ENCODE measurements around the gene SPTLC3.
A peak's percentile ranks its signal among the peaks of the same experiment; 100 is the strongest.

SPTLC3 gene

DNA sequence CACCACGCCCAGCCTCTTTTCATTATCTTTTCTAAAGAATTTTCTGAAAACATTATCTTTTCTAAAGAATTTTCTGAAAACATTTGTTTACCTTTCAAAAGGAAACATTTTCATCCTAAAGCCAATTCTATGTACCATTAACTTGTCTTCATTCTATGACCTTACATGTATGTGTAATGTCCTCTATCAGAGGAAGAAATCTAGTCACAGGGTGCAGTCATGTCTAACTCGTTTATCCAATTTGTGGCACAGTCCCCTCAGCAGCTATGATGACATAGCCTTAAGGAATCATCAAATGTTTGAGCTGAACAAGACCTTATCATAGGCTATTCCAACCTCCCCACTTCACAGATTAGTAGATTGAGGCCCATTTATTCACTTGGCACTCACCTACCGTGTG lies 21.5 kb upstream of the SPTLC3 start:
- no peak for DNase-seq

- DNase-seq, result no peak
Measured at GRCh38 chr20:12989586-12990115, 19.1 kb upstream of the SPTLC3 start.

DNA sequence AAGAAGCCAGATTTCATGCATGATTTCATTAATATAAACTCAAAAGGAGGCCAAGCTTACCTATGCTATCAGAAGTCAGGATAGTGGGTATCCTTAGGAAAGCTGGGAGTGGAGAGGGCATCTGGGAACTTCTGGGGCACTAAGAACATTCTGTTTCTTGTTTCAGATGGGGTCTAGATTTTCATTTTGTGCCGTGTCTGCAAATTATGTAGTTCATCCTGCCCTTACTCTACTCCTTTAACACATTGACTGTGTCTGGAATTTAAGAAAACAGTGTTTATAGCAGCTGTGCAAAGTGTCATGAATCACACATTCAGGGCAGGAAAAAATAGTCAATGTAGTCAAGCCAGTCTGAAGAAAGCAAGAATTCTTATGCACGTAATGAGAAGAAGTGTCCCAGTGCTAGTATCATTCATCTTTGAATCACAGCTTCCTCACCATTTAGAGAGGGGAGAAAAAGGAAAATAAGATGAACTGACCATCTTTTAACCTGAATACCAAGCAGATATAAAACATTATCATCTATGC lies 11.6 kb upstream of the SPTLC3 start:
- DNase-seq, result no peak

GRCh38 chr20:12998046-12998445 lies 10.7 kb upstream of the SPTLC3 start:
- no peak for DNase-seq

GRCh38 chr20:12999201-12999600 lies 9.6 kb upstream of the SPTLC3 start:
- DNase-seq, result no peak

- DNase-seq, result no peak
Measured at GRCh38 chr20:13002251-13002650, 6.5 kb upstream of the SPTLC3 start.

- no peak for DNase-seq
Measured at GRCh38 chr20:13006825-13007224, 1.9 kb upstream of the SPTLC3 start.

DNA sequence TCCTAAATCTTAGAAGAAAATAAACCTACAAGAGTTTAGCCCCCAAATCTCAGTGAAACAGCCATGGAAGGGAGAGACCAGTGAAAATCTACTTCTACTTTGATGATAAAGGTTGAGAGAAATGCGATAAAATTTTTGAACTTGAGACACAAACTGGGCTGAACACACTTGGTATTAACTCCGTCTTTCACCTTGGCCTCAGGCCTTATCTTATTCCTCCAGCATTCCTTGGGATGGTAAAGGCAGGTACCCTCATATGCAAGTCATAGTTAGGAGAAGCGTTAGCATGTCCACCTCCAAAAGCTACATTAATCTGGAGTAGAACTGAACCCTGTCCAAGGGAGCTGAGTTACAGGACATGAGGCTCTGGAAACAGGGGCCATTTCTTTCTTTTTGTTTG lies 1.2 kb upstream of the SPTLC3 start:
- DNase-seq, result no peak

GRCh38 chr20:13009682-13010406 lies 1.1 kb downstream of the SPTLC3 start:
- DNase-seq, result peak; percentile 46

DNA sequence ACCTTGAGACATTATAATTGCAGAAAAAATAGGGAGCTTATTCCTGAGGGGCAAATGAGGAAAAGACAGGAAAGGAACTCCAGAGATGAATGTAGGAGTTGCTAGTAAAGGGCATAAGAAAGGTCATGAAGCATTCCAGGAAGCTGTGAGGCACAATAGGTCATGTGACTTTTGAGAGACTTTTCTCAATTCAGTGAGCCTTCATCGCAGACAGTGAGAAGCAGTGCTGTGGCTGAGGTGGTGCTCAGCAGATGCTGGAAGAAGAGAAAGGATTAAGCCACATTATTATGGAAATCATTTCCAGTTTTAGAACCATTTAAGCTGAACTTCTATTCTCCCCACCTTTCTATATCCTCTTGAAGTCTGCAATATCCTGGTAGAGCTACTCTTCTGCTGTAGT lies 4.1 kb downstream of the SPTLC3 start:
- no peak for DNase-seq

GRCh38 chr20:13013411-13013810 lies 4.6 kb downstream of the SPTLC3 start:
- DNase-seq, result no peak

GRCh38 chr20:13017235-13017634 lies 8.5 kb downstream of the SPTLC3 start:
- no peak for DNase-seq

- no peak for DNase-seq
Measured at GRCh38 chr20:13017883-13018535, 9.2 kb downstream of the SPTLC3 start.

DNA sequence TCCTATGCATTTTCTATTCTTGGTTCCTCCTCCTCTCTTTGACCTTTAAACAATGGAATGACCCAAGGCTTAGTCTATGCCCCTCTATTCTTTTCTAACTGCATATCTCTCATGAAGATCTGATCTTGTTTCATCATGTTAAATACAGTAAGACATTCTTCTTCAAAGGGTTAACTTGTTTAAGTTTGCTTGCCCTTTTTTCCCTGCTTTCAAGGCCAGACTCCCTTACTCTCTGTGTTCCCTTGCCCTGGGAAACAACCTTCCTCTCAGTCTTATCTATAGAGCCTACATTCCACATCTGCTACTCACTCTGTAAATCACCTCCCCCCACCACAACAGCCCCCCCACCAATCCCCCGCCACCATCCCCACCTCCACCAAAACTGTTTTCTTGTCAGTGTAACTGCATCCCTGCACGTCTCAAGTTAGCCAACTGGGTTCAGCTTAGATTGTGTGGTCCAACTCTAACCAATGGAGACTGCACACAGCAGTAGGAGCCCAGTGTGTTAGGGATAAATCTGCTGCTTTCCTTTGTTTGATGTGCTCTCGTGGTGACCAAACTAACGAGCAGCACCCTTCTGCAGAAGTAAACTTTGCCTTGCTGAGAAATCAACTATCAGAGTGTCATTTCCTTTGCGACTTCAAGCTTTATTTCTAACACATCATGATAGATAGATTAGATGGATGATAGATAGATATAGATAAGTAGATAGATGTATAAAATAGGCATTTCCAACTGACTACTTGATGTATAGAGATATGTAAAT lies 12.6 kb downstream of the SPTLC3 start:
- DNase-seq, result no peak

GRCh38 chr20:13022401-13023155 lies 13.8 kb downstream of the SPTLC3 start:
- no peak for DNase-seq

GRCh38 chr20:13024596-13024995 lies 15.8 kb downstream of the SPTLC3 start:
- DNase-seq, result no peak

DNA sequence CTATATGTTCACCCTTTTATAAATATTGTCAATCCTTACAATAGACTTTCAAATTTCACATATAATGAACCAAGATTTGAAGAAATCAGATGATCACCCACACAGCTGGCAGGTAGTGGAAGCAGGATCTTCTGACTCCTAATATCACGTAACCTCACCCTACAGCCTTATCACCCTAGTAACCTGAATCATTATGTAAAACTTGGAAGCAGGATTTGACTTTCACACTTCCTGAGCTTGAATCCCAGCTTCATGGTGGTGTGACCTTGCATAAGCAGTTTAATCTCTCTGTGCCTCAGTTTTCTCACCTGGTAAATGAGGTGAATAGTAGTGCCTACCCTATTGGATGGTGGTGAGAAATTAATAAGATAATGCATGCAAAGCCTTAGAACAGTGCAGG lies 16.4 kb downstream of the SPTLC3 start:
- no peak for DNase-seq

DNA sequence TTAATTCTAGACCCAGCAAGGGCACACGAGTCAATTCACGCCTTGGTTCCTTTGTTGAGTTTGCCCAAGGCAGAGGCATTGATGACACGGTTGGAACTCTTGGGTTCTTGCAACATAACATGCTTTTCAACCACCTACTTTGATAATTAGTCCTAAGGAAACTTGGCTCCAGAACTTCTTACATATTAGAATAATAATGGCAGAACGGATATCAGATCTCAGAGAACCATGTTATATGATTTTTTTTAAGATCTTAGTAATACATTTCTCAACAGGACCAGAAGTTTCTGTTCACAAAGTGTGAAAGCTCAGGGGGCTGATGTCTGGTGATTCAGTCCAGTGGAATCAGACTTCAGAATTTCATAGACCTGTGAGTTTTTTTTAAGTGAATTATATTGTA lies 19.2 kb downstream of the SPTLC3 start:
- no peak for DNase-seq

DNA sequence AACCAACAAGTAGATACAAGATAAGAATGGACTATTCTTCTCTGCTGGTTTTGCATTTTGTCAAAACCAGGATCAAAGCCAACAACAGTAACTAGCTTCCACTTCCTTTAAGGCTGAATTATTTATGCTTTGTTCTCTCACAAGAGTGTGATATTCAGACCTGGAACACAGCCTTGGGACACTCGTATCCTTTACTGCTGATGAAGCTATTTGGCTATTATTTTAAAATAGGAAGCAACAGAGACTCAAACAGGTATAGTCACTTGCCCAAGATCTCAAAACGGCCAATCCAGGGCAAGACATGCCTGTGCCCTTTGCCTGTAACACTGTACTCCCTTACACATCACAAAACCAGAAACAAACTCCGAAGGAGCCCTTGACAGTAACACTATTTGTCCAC lies 19.9 kb downstream of the SPTLC3 start:
- no peak for DNase-seq

GRCh38 chr20:13029687-13030375 lies 21.1 kb downstream of the SPTLC3 start:
- DNase-seq, result no peak

DNA sequence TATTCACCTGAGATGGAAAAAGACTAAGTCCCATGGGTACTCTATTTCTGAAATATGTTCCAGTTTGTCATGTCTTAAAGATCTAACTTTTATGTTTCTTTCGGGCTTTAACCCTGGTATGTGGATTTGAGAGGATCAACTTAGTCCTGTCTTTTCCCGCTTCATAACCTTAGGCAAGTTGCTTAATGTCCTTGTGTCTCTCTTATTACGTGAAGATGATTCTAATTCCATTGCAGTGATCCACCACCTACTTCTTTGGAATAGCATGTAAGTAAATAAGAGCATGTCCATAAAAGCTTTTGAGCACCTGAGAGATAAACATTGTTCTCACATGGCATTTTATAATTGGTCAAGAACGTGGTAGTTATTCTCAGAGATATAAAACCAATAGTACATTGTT lies 23.0 kb downstream of the SPTLC3 start:
- no peak for DNase-seq

GRCh38 chr20:13034115-13034514 lies 25.3 kb downstream of the SPTLC3 start:
- no peak for DNase-seq
